Duodenal mucosa (tissue), 2 donors: ENCODE measurements around the gene COTL1.

ENCODE experiments used
- H3K27ac ChIP-seq: one replicate; pipeline ENCODE4 v1.7.0; 2013; ENCODE audit warnings: low read depth, low read length
- H3K27me3 ChIP-seq, 2 donors: one replicate each; pipeline ENCODE4 v1.7.0; 2013; ENCODE audit warnings: low read length in 2 of 2, control low read depth in 1 of 2; ENCODE audit not compliant: insufficient read depth in 2 of 2, control insufficient read depth in 1 of 2
- H3K36me3 ChIP-seq, 2 donors: one replicate each; pipeline ENCODE4 v1.7.0; 2013; ENCODE audit warnings: low read length in 2 of 2, control low read depth in 1 of 2; ENCODE audit not compliant: insufficient read depth in 2 of 2, control insufficient read depth in 1 of 2
- H3K4me1 ChIP-seq, 2 donors: one replicate each; pipeline ENCODE4 v1.7.0; 2013; ENCODE audit warnings: low read length in 2 of 2, control low read depth in 1 of 2; ENCODE audit not compliant: insufficient read depth in 2 of 2, control insufficient read depth in 1 of 2
- H3K4me3 ChIP-seq, 2 donors: one replicate each; pipeline ENCODE4 v1.7.0; 2013; ENCODE audit warnings: low read length in 2 of 2, low read depth in 1 of 2
- H3K9ac ChIP-seq, 2 donors: one replicate each; pipeline ENCODE4 v1.7.0; 2013; ENCODE audit warnings: low read length in 2 of 2, low read depth in 1 of 2
- H3K9me3 ChIP-seq, 2 donors: one replicate each; pipeline ENCODE4 v1.7.0; 2013; ENCODE audit warnings: low read length in 2 of 2, control low read depth in 1 of 2; ENCODE audit not compliant: control insufficient read depth in 1 of 2

The COTL1 gene

GRCh38 chr16:84589975-84590719 lies 27.7 kb downstream of the COTL1 start:
- Histone ChIP-seq H3K4me3 (no peak overlapping the region), H3K4me1 (peaks cover 15 to 18% of the 10 kb centered on the region in 2 donors), H3K27me3 (no peaks in the 10 kb centered on the region), H3K36me3 (peaks cover 14 to 28% of the 10 kb centered on the region in 2 donors), H3K9ac (no peak overlapping the region), H3K27ac (no peak overlapping the region), H3K9me3 (no peaks in the 10 kb centered on the region)

DNA sequence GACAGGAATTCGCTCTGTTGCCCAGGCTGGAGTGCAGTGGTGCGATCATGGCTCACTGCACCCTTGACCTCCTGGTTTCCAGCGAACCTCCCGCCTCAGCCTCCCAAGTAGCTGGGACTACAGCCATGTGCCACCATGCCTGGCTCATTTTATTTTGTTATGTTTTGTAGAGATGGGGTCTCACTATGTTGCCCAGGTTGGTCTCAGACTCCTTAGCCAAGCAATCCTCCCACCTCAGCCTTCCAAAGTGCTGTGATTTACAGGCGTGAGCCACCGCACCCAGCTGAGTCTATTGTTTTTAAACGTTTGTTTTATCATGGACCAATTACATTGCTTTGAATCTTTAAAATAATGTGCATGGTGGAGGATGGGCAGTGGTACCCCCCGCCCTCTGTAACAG lies 28.9 kb downstream of the COTL1 start:
- Histone ChIP-seq H3K4me3 (no peak overlapping the region), H3K27me3 (no peaks in the 10 kb centered on the region), H3K9me3 (no peaks in the 10 kb centered on the region), H3K9ac (no peak overlapping the region), H3K36me3 (peaks cover 14 to 32% of the 10 kb centered on the region in 2 donors), H3K27ac (no peak overlapping the region), H3K4me1 (peaks cover 4 to 12% of the 10 kb centered on the region in 2 donors)

GRCh38 chr16:84585886-84586285 lies 32.0 kb downstream of the COTL1 start:
- Histone ChIP-seq H3K27me3 (no peaks in the 10 kb centered on the region), H3K36me3 (peaks cover 14 to 38% of the 10 kb centered on the region in 2 donors), H3K4me1 (peaks cover 0 to 9% of the 10 kb centered on the region in 2 donors), H3K4me3 (peak overlapping the region; percentile 5 to 23), H3K9ac (no peak overlapping the region), H3K9me3 (no peaks in the 10 kb centered on the region), H3K27ac (no peak overlapping the region)

DNA sequence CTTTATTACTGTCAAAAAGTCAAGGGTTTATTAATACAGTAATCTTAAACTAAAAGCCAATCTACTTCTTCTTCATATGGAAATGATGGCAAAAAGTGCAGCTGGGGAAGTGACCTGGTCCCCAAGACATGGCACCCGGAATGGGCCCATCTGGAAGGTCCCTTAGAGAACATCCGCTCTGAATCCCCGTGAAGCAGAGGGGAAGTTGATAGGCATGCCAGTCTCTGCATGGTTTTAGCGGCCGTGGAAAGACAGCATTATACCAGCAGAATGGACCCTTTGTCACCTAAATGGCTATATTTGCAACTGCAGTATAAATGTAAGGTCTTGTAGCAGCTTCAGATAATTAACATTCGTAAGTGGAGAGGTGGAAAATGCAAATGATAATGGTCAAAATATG lies 32.4 kb downstream of the COTL1 start:
- Histone ChIP-seq H3K4me3 (peak overlapping the region; percentile 5 to 23), H3K27ac (no peak overlapping the region), H3K36me3 (peaks cover 14 to 38% of the 10 kb centered on the region in 2 donors), H3K9me3 (no peaks in the 10 kb centered on the region), H3K27me3 (no peaks in the 10 kb centered on the region), H3K9ac (no peak overlapping the region), H3K4me1 (peaks cover 0 to 9% of the 10 kb centered on the region in 2 donors)

DNA sequence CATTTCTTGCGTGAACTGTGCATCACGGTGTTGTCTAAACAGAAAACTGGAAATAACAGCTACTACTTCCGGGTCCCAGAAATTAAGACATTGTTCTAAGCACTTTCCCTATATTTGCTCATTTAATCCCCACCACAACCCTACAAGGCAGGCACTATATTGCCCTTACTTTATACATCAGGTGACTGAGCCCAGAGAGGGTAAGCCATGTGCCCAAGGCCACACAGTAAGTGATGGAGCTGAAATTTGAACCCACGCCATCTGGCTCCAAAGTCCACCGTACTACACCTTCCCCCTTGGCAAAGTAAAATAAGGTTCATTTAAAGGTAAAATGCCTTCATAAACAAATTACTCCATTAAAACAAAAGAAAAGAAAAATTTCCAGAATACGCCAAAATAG lies 33.2 kb downstream of the COTL1 start:
- Histone ChIP-seq H3K9ac (no peak overlapping the region), H3K9me3 (no peaks in the 10 kb centered on the region), H3K27me3 (no peaks in the 10 kb centered on the region), H3K4me3 (no peak overlapping the region), H3K4me1 (peaks cover 0 to 9% of the 10 kb centered on the region in 2 donors), H3K36me3 (peaks cover 7 to 35% of the 10 kb centered on the region in 2 donors), H3K27ac (no peak overlapping the region)

DNA sequence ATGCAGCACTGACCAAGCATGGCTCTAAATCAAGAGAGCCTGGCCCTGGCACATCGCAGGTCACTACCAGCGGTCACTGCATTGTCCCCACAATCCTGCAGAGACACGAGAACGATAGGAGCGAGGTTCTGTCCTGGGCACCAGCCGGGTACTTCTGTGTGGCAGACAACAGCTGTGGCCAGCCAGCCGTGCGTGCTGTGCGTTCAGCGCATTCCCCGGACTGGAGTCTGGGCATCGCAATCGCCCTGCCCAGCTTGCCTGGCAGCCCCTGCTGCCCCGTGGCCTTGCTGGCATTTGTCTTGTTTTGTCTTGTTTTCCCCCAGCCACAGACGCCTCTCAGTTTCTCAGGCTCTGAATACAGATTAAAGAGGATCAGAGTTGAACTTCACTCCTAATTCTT lies 33.9 kb downstream of the COTL1 start:
- no peak overlapping the region for H3K27ac ChIP-seq
- H3K4me1 ChIP-seq: peaks cover 0 to 9% of the 10 kb centered on the region in 2 donors
- no peak overlapping the region for H3K4me3 ChIP-seq
- H3K27me3 ChIP-seq: no peaks in the 10 kb centered on the region
- peaks cover under 1 to 35% of the 10 kb centered on the region in 2 donors for H3K36me3 ChIP-seq
- no peaks in the 10 kb centered on the region for H3K9me3 ChIP-seq
- no peak overlapping the region for H3K9ac ChIP-seq

GRCh38 chr16:84582958-84583516 lies 34.8 kb downstream of the COTL1 start:
- H3K4me3 ChIP-seq: no peak overlapping the region
- no peak overlapping the region for H3K9ac ChIP-seq
- H3K27me3 ChIP-seq: no peaks in the 10 kb centered on the region
- peaks cover 1 to 10% of the 10 kb centered on the region in 2 donors for H3K4me1 ChIP-seq
- H3K36me3 ChIP-seq: peaks cover 0 to 34% of the 10 kb centered on the region in 2 donors
- no peaks in the 10 kb centered on the region for H3K9me3 ChIP-seq
- H3K27ac ChIP-seq: no peak overlapping the region

- Histone ChIP-seq H3K36me3 (peaks cover 0 to 34% of the 10 kb centered on the region in 2 donors), H3K9ac (no peak overlapping the region), H3K4me1 (peaks cover 4 to 18% of the 10 kb centered on the region in 2 donors), H3K4me3 (no peak overlapping the region), H3K27ac (no peak overlapping the region), H3K9me3 (no peaks in the 10 kb centered on the region), H3K27me3 (no peaks in the 10 kb centered on the region)
Observed at GRCh38 chr16:84581158-84581557, 36.7 kb downstream of the COTL1 start.

DNA sequence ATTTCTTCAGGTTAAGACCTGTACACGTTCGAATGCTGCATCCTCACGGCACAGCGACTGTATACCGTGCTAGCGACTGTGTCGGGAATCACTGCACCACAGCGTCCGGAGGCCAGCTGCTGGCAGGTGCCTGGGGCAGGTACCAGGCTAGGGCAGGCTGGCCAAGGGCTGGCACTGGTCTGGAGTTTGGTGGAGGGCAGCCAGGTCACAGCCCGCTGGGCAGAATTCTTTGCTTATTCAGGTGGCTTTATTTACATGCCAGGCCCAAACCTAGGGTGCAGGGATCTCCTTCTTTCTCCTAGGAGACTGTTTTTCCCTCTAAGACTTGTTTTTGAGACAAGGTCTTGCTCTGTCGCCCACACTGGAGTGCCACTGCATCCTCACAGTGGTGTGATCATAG lies 37.9 kb downstream of the COTL1 start:
- Histone ChIP-seq H3K9me3 (no peaks in the 10 kb centered on the region), H3K4me3 (no peak overlapping the region), H3K9ac (no peak overlapping the region), H3K27ac (no peak overlapping the region), H3K27me3 (no peaks in the 10 kb centered on the region), H3K4me1 (peaks cover 4 to 18% of the 10 kb centered on the region in 2 donors), H3K36me3 (peaks cover 3 to 30% of the 10 kb centered on the region in 2 donors)

- Histone ChIP-seq H3K9me3 (no peaks in the 10 kb centered on the region), H3K27ac (no peak overlapping the region), H3K36me3 (peaks cover 3 to 28% of the 10 kb centered on the region in 2 donors), H3K27me3 (no peaks in the 10 kb centered on the region), H3K9ac (no peak overlapping the region), H3K4me1 (peaks cover 4 to 14% of the 10 kb centered on the region in 2 donors), H3K4me3 (no peak overlapping the region)
Observed at GRCh38 chr16:84578538-84579126, 39.2 kb downstream of the COTL1 start.
